ENCODE measurements around the gene CALM3.
A peak's percentile ranks its signal among the peaks of the same experiment; 100 is the strongest.

Gene CALM3

GRCh38 chr19:46603752-46604231 lies 2.7 kb downstream of the CALM3 start:
- H3K4me3 ChIP-seq (ENCODE audit: control insufficient read depth, low read depth, low read length), result peak overlapping the region; percentile 2
- DNase-seq (ENCODE audit: low read depth), result no peak
- TF ChIP-seq CTCF (conservative IDR thresholded peaks at IDR 0.05; ENCODE audit: control insufficient read depth, insufficient read depth, low read depth, low read length), result no peak

DNA sequence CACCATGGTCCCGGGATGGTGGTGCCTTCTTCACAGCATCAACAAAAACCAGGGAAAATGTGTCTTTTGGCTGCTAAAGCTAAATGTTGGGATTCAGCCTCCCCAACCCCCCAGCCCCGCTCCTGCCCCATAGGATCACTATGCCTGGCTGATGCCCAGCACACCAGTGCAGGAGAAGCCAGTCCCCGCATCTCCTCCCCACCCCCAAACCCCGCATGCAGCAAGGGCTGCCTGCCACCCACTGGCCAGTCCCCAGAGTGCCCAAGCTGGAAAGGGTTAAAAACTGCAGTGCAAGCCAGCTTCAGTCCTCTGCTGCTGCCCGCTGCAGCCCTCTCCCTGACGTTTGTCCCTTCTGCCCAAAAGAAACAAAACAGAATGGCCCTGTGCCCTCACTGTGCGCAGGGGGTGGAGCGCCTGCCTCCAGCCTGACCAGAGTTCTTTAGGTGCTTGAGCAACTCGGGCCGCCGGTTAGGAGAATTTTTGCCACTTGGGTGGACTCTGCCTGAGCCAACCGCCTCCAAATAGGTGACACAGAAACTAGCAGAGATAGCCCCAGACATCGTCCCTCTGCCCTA lies 3.7 kb downstream of the CALM3 start:
- TF ChIP-seq CTCF (conservative IDR thresholded peaks at IDR 0.05; ENCODE audit: control insufficient read depth, insufficient read depth, low read depth, low read length), result no peak
- DNase-seq (ENCODE audit: low read depth), result no peak
- no peak overlapping the region for H3K4me3 ChIP-seq (ENCODE audit: control insufficient read depth, low read depth, low read length)

- H3K4me3 ChIP-seq (ENCODE audit: control insufficient read depth, low read depth, low read length), result no peak overlapping the region
- DNase-seq (ENCODE audit: low read depth), result no peak
- TF ChIP-seq CTCF (conservative IDR thresholded peaks at IDR 0.05; ENCODE audit: control insufficient read depth, insufficient read depth, low read depth, low read length), result no peak
Observed at GRCh38 chr19:46605356-46605821, 4.3 kb downstream of the CALM3 start.

GRCh38 chr19:46606019-46606418 lies 4.9 kb downstream of the CALM3 start:
- DNase-seq (ENCODE audit: low read depth), result no peak

GRCh38 chr19:46606681-46607447 lies 5.7 kb downstream of the CALM3 start:
- DNase-seq (ENCODE audit: low read depth), result no peak
- TF ChIP-seq CTCF (conservative IDR thresholded peaks at IDR 0.05; ENCODE audit: control insufficient read depth, insufficient read depth, low read depth, low read length), result no peak
- H3K4me3 ChIP-seq (ENCODE audit: control insufficient read depth, low read depth, low read length), result no peak overlapping the region

More at GRCh38 chr19:46606019-46606418, 4.9 kb downstream of the CALM3 start:
- TF ChIP-seq CTCF (conservative IDR thresholded peaks at IDR 0.05; ENCODE audit: control insufficient read depth, insufficient read depth, low read depth, low read length), result no peak
- H3K4me3 ChIP-seq (ENCODE audit: control insufficient read depth, low read depth, low read length), result no peak overlapping the region

DNA sequence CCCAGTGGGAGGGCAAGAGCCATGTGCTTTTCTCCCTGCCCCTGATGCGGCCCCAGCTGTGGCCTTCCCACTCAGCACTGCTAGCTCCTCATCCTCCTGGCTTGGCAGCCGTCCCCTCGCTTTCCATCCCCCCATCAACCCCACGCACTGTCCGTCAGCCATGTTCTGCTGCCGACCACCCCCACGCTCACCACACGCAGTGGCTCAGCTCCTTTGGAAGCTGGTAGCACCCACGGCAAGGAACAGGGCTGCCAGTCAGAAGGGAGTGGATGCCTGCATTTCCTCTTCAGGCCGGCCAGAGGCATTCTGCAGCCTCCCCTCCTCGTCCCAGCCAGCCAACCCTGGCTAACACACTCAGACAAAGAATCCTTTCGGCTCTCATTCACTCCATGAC lies 6.3 kb downstream of the CALM3 start:
- no peak for DNase-seq (ENCODE audit: low read depth)
- H3K4me3 ChIP-seq (ENCODE audit: control insufficient read depth, low read depth, low read length), result no peak overlapping the region
- TF ChIP-seq CTCF (conservative IDR thresholded peaks at IDR 0.05; ENCODE audit: control insufficient read depth, insufficient read depth, low read depth, low read length), result no peak

Measured in fibroblast of mammary gland (primary cell).